Measurements from ENCODE around the gene MMP24OS.

The MMP24OS gene

DNA sequence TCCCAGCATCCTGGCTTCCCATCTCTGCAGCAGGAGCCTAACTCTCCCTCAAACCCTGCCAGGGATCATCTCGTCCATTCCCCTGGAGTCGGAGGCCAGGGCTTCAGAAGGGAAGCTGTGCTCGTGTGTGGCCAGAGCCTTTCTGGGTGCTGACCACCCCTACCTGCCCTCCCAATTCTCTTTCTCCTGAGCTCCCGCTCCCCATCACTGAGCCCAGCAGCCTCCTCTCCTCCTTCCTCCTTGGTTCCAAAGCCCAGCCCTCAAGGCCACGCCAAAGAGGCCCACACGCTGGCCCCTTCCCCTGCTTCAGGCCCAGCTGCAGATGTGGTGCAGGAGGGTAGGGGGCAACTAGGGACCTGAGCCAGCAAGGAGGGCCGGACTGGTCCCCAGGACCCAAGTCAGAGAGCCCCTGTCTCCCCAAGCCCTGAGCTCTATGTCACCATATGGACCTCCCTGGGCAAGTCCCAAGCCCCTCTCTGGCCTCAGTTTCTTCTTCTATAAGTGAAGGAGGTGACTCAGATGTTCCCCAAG lies 13.0 kb upstream of the MMP24OS start:
- Mint-ChIP-seq H3K27ac (no peak overlapping the region), H3K4me1 (peaks cover 2% of the 10 kb centered on the region), H3K27me3 (peaks cover 51% of the 10 kb centered on the region), H3K4me3 (no peak overlapping the region), H3K36me3 (no peaks in the 10 kb centered on the region), H3K9me3 (no peaks in the 10 kb centered on the region)
- CTCF ChIA-PET: no interaction called here
- DNase-seq: no peak

DNA sequence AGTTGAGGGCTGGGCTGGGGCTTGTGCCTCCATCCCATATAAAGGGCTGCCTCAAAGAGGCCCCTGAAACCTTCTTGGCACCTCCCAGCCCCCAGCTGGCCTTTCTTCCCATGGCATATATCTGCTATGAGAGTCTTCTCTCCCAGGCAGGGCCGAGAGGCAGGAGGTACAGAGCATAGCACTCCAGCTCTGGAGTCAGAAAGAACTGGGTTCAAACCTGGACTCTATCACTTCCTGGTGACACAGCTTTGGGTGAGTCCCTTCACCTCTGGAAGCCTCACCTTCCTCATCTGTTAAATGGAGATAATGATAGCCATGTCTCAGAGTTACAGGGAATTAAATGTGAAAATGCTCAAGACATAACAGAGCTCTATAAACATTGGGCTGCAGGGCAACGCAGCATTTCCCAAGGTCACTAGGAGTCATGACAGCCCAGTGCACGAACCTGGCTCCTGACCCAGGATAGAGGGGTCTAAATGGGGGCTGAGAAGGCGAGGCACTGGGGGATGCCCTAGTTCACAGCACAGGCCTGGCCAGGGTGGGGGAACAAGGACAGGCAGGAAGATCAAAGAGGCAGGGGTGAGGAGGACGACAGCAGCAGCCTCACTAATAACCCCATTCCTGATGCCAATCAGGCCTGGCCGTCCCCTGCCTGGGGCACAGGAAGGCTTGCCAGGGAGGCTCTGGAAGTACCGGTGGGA lies 12.4 kb upstream of the MMP24OS start:
- H3K9me3 Mint-ChIP-seq: no peaks in the 10 kb centered on the region
- DNase-seq: no peak
- no peaks in the 10 kb centered on the region for H3K36me3 Mint-ChIP-seq
- peaks cover 8% of the 10 kb centered on the region for H3K4me1 Mint-ChIP-seq
- H3K27ac Mint-ChIP-seq: no peak overlapping the region
- no peak overlapping the region for H3K4me3 Mint-ChIP-seq
- CTCF ChIA-PET: no interaction called here
- H3K27me3 Mint-ChIP-seq: peaks cover 46% of the 10 kb centered on the region

DNA sequence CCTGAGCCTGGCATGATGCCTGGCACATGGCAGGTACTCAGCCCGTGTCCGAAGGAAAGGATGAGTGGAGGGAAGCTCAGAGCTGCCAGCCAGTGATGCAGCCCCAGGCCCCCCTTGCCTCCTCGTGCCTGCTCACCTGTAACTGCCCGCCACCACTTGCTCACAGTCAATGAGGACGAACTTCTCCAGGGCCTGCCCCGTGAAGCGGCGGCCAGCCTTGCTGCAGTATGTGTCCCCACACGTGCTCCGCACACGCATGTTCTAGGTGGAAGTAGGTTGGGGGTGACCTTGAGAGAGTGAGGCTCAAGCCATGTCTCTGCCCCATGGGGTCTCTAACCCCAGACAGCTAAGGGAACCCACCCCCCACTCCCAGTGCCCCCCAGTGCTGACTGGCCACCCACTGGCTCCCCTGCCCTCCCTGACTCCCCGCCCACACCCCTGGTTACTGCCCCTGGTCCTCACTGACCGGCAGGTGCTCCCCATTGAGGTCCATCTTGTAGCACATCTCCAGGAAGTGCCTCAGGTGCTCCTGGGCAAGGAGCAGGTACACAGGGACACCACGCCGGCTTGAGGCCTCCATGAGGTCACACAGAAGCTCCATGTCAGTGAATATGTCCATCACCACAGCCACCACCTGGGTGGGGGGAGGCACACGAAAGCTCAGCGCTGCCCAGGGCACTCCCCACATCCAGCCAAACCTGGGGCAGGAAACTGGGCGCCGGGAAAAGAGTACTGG lies 10.6 kb upstream of the MMP24OS start:
- H3K4me1 Mint-ChIP-seq: peaks cover 17% of the 10 kb centered on the region
- peaks cover 5% of the 10 kb centered on the region for H3K36me3 Mint-ChIP-seq
- no peak overlapping the region for H3K4me3 Mint-ChIP-seq
- DNase-seq: no peak
- CTCF ChIA-PET: interaction anchor here (0.6 to 0.9 kb wide), 2 partner anchors 17 to 460 kb away, joined by 3 to 5 read pairs; no protein-coding TSS in a partner anchor
- no peak overlapping the region for H3K27ac Mint-ChIP-seq
- no peaks in the 10 kb centered on the region for H3K9me3 Mint-ChIP-seq
- peaks cover 37% of the 10 kb centered on the region for H3K27me3 Mint-ChIP-seq

DNA sequence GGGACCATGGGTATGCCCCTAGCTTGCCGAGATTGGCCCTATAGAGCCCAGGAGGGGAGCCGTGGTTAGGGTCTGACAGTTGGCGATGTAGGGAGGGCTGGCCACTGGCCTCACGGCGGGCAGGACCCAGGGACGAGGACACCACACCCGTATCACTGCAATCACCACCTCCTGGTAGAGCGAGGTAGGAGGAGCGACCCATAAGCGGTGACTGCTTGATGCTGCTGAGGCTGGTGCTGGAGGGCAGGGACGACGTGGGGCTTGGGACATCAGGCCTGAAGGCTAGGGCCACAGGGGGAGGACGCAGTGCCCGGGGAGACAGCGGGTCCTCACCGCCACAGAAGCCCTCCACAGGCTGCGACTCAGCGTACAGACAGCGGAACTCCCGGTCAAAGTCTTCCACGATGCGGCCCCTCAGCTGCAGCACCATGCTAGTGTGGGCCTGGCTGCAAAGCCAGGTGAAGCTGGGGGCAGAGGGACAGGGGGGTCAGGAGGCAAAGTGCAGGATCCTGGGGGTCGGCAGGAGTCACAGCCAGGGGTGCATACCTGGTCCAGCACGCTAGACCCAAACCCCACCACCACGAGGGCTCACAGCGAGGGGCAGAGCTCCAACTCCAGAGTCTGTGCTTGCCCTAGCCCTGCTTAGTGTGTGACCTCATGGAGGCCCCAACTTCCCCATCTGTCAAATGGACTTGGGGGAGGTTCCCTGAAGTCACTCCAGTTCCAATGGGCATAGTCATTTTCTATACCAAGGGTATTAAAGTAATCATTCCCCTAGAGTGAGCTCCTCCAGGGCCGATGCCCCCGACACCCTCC lies 9.8 kb upstream of the MMP24OS start:
- Mint-ChIP-seq H3K27ac (no peak overlapping the region), H3K4me3 (no peak overlapping the region), H3K9me3 (no peaks in the 10 kb centered on the region), H3K4me1 (peaks cover 24% of the 10 kb centered on the region), H3K36me3 (peaks cover 7% of the 10 kb centered on the region), H3K27me3 (peaks cover 31% of the 10 kb centered on the region)
- CTCF ChIA-PET: interaction anchor here (0.6 to 0.9 kb wide), 2 partner anchors 18 to 460 kb away, joined by 3 to 5 read pairs; no protein-coding TSS in a partner anchor
- DNase-seq: no peak

DNA sequence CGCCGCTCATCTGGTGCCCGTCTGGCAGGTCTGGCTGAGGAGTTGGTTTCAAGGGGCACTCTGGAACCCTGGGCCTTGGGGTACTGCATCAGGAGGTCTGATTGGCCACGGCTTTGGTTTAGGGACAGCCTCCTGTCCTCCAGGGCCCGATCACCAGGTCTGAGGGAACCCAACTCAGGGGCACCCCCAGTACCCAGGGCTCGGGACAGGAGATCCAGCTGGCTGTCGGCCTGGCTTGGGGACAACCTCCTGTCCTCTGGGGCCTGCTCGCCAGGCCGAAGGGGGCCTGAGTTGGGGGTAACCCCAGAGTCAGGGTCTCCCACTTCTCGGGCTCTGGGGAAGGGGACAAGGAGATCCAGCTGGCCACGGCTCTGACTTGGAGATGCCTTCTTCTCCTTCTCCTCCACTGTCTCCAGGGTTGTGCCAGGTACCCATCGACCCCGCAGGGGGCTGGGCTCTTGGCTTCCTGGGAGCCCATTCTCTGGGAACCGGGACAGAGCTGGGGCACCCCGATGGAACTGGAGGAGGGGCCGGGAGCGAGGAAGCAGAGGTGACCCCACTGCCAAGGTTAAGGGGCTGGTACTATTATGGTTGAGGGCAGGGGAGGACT lies 9.1 kb upstream of the MMP24OS start:
- H3K4me3 Mint-ChIP-seq: no peak overlapping the region

DNA sequence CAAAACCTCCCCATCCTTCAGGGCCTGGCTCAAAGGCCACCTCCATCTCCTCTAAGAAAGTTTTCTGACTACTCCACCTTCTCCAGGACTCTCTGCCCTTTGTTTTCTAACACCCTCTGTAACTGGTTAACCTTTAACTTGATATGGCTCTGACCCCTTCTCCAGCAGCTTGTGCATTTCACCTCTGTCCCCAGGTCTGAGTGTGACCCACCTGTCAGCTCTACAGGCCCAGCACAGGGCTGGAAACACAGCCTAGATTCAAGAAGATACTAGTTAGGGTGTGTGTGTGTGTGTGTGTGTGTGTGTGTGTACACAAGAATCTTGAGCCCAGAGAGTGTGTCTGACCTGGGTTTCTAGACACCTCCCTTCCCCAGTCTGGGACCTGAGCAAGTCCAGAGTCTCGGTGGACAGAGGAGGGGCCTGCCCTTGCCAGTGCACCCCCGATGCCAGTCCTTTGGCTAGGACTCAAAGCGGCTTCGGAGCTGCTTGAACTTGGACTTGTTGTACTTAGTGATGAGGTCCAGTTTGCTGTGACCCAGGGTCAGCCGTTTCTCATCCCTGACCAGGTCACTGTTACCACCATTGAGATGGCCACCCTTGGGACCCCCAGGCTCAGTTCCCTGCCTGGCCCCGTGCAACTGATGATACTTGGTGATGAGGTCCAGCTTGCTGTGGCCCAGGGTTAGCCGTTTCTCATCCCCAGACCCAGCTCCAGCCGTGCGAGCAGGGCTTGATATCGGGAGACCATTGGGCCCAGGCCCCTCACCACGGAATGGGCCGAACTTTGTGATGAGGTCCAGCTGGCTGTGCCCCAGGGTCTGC lies 8.4 kb upstream of the MMP24OS start:
- no peak for DNase-seq
- Mint-ChIP-seq H3K27ac (peak overlapping the region; percentile 71), H3K9me3 (no peaks in the 10 kb centered on the region), H3K4me3 (peak overlapping the region; percentile 81), H3K36me3 (peaks cover 16% of the 10 kb centered on the region), H3K27me3 (peaks cover 26% of the 10 kb centered on the region), H3K4me1 (peaks cover 29% of the 10 kb centered on the region)
- CTCF ChIA-PET: no interaction called here

More for the DNA sequence above, 9.1 kb upstream of the MMP24OS start:
- CTCF ChIA-PET: no interaction called here
- Mint-ChIP-seq H3K27ac (no peak overlapping the region), H3K36me3 (peaks cover 12% of the 10 kb centered on the region), H3K4me1 (peaks cover 29% of the 10 kb centered on the region), H3K27me3 (peaks cover 31% of the 10 kb centered on the region), H3K9me3 (no peaks in the 10 kb centered on the region)
- no peak for DNase-seq

DNA sequence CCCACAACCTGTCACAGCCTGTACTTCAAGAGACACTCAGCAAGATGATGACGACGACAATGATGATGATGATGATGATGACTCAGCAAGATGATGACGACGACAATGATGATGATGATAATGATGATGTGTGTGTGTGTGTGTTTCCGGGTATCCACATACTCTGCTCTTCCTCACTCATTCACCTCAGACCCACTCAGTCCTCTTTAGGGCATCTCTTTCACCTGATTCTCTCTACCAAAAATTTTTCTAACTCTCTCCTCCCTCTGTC lies 7.8 kb upstream of the MMP24OS start:
- Mint-ChIP-seq H3K9me3 (no peaks in the 10 kb centered on the region), H3K36me3 (peaks cover 16% of the 10 kb centered on the region), H3K4me3 (peak overlapping the region; percentile 81), H3K27me3 (peaks cover 21% of the 10 kb centered on the region), H3K27ac (peak overlapping the region; percentile 71), H3K4me1 (peaks cover 29% of the 10 kb centered on the region)
- no peak for DNase-seq
- CTCF ChIA-PET: no interaction called here

DNA sequence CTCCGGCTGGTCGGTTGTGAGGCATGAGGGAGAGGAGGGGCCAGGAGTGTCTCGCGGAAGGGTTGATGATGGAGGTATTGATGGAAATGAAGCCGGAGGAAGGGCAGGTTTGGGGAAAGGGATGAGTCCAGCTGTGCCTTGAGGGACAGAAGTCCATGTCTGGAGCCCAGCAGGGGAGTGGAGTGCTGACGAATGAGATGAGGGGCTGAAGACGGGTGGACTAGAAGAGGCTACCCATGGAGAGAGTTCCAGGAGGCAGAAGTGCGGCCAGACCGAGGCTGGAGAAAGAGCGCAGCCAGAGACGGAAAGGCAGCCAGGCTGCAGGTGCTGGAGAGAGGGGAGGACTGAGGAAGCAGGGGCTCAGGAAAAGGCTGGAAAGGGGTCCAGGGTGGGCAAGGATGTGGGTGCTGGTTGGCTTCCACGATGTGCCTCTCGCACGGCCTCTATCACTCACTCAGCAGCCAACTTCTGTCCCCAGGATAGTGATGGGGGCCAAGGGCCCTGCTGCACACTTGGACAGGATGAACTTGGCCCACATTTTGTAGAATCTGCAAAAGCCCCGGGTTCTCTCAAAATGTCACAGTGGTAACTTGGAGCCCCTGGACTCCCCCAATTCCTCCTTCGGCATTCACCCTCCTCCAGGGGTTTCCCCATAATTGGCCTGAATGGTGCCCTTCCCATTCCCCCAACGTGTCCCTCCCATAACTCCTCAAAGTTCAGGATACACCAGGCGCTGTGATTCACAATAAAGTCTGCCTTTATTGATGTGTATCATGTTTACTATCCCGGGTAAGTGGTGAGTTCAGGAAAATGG lies 7.3 kb upstream of the MMP24OS start:
- Mint-ChIP-seq H3K27ac (peak overlapping the region; percentile 89), H3K9me3 (no peaks in the 10 kb centered on the region), H3K36me3 (peaks cover 22% of the 10 kb centered on the region), H3K4me3 (peak overlapping the region; percentile 81), H3K4me1 (peaks cover 29% of the 10 kb centered on the region), H3K27me3 (peaks cover 15% of the 10 kb centered on the region)
- CTCF ChIA-PET: interaction anchor here (1.0 to 1.7 kb wide), 5 partner anchors 8 to 44 kb away, joined by 3 to 8 read pairs (median 3); no protein-coding TSS in a partner anchor
- DNase-seq: no peak

DNA sequence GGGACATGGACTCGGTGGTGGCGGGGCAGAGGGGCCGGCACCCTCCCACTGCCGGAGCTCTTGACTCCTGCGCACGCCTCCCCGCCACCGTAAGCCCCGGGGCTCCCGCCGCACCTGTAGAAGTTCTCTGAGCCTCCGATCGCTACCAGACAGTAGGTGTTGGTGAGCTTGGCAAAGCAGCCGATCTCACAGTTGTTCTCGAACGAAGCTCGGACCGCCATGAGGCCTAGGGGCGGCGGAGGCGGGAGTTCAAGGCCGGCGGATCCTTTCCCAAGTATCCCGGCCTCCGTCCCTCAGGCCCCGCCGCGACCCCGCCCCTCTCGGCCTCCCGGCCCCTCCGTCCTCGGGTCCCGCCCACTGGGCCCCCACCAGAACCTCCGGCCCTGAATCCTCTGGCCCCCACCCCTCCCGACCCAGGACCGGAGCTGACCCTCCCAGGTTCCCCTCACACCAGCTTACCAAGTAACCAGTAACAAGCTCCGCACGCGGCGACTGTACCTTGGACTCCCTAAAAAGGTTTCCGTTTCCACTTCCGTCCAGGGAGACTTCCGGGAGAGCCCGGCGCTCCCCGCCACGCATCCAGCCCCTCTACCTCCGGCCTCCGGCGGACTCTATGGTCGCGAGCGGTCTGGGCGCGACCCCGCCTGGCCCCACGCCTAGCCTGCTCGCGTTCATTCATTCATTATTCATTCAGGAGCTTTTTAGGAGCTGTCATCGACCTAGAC lies 6.5 kb upstream of the MMP24OS start, which contains the start of gene EIF6:
EIF6 (minus strand) TSS at position 506 of the 725 bp plus-strand sequence; CDS start at position 221, 285 bp downstream.
- Mint-ChIP-seq H3K27me3 (peaks cover 9% of the 10 kb centered on the region), H3K36me3 (peaks cover 29% of the 10 kb centered on the region), H3K27ac (peak within 1 kb of the TSS; percentile 89), H3K9me3 (no peaks in the 10 kb centered on the region), H3K4me1 (peaks cover 32% of the 10 kb centered on the region), H3K4me3 (peak within 1 kb of the TSS; percentile 81)
- CTCF ChIA-PET: interaction anchor here (0.6 to 1.7 kb wide), 6 partner anchors 9 to 879 kb away, joined by 3 to 8 read pairs (median 3); no protein-coding TSS in a partner anchor
- DNase-seq: peak; percentile 87

DNA sequence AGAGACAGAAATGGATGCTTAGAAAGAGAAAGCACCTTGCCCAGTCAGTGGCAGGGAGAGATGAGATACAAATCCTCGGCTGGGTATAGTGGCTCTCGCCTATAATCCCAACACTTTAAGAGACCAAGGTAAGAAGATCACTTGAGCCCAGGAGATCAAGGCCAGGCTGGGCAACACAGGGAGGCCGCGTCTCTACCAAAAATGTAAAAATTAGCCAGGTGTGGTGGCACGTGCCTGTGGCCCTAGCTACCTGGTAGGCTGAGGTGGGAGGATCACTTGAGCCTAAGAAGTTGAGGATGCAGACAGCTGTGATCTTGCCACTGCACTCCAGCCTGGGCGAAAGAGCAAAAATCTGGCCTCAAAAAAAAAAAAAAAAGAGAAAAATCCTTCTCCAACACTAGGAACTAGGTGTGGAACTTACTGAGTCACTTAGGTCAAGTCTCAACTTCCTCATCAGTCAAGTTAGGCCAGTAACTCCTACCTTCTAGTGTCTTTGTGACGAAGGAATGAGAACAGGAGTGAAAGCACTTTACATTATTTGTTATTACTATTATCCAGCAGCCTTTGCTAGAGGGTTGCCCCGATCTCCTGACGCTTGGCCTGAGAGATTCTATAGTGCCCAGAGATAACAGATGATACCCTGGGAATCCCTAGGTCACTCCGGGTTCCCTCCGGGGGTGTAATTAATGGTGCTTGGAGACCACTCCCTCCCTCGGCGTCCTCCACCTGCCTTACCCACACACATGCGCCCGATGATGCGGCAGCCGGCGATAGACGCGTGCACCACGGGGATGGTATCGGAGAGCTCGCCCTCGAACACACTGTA lies 5.7 kb upstream of the MMP24OS start:
- peak; percentile 59 for DNase-seq

DNA sequence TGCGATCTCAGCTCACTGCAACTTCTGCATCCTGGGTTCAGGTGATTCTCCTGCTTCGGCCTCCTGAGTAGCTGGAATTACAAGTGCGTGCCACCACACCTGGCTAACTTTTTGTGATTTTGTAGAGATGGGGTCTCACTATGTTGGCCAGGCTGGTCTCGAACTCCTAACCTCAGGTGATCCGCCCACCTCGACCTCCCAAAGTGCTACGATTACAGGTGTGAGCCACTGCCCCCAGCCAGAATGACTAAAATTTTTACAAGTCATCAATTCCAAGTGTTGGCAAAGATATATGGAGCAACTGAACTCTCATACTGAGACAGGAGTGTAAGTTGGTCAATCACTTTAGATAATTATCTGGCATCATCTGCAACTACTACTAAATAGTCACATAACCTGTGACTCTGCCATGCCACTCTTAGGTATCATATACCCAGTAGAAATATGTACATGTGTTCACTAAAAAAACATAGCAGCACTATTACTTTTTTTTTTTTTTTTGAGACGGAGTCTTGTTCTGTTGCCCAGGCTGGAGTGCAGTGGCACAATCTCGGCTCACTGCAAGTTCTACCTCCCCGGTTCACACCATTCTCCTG lies 3.7 kb upstream of the MMP24OS start:
- peaks cover 43% of the 10 kb centered on the region for H3K36me3 Mint-ChIP-seq
- H3K27ac Mint-ChIP-seq: peak overlapping the region; percentile 14
- CTCF ChIA-PET: no interaction called here
- H3K4me1 Mint-ChIP-seq: peaks cover 45% of the 10 kb centered on the region
- H3K27me3 Mint-ChIP-seq: no peaks in the 10 kb centered on the region
- no peak overlapping the region for H3K4me3 Mint-ChIP-seq
- DNase-seq: no peak
- no peaks in the 10 kb centered on the region for H3K9me3 Mint-ChIP-seq

More for the DNA sequence above, 5.7 kb upstream of the MMP24OS start:
- H3K4me1 Mint-ChIP-seq: peaks cover 32% of the 10 kb centered on the region
- CTCF ChIA-PET: interaction anchor here (0.6 to 1.7 kb wide), 6 partner anchors 9 to 878 kb away, joined by 3 to 8 read pairs (median 3); no protein-coding TSS in a partner anchor
- peaks cover 35% of the 10 kb centered on the region for H3K36me3 Mint-ChIP-seq
- no peaks in the 10 kb centered on the region for H3K9me3 Mint-ChIP-seq
- H3K27ac Mint-ChIP-seq: peak overlapping the region; percentile 89
- H3K27me3 Mint-ChIP-seq: peaks cover 9% of the 10 kb centered on the region
- H3K4me3 Mint-ChIP-seq: peak overlapping the region; percentile 81
